GM21367 (cell line): ENCODE data around the gene BBS7.

Experiments used
- ATAC-seq: cut with Tn5 transposase; IDR thresholded peaks from one replicate; pipeline ENCODE4 v1.9.1; 2021; ENCODE audit not compliant: unreplicated experiment

Gene BBS7

DNA sequence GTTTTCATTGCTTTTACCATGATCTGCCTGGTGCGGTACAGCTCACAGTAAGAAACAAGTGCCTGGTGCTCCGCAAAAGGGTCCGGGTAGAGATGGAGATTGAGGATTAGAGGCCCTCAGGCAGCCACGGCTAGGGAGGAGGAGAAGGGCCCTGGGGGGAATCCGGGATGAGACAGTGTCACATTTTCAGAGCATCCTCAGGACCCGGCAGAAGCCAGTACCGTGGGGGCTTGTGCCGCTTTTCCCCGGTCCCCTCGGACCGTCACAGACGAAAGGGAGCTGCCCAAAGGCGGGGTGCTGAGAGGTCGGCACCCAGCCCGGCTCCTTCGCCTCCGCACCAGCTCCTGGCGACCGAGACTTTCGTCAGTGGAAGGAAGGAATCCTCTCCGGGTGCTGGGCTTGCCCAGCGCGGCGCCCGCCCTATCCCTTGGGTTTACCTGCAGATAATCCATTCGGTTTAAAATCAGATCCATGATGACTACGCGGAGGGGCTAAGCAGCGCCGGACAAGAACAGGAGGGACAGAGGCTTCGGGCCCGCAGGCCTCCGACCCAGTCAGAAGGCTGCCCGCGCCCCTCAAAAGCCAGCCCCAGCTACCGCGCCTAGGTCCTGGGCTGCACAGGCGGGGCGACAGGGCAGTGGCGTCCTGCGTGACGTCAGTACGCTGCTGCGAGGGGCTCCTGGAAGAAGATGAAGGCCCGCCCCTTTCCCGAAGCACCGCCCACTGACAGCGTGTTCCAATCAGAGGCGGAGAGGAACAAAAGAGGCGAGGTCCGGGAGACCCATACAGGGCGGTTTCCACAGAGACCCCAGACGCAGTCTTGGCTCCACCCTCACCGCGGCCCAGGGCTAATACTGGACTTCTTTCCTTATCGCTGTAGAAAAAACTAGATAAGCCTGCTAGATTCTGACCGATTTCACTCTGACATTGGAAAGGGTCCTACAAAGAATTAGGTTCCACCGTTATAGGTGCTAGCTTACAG lies at the start of gene BBS7:
Gene BBS7 (minus strand): TSS at position 634 of the 982 bp plus-strand sequence. CDS start 161 bp downstream, at position 473.
- ATAC-seq = peak; percentile 99

GRCh38 chr4:121913667-121914066 lies 43.4 kb upstream of the BBS7 start:
- ATAC-seq = no peak

DNA sequence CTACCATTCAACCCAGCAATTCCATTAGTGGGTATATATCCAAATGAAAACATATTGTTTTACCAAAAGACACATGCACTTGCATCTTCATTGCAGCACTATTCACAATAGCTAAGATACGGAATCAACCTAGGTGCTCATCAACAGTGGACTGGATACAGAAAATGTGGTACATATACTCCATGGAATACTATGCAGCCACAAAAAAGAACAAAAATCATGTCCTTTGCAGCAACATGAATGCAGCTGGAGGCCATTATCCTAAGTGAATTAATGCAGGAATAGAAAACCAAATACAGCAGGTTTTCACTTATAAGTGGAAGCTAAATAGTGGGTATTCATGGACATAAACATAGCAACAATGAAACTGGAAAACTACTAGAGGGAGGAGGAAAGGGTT lies 38.1 kb upstream of the BBS7 start:
- no peak for ATAC-seq

DNA sequence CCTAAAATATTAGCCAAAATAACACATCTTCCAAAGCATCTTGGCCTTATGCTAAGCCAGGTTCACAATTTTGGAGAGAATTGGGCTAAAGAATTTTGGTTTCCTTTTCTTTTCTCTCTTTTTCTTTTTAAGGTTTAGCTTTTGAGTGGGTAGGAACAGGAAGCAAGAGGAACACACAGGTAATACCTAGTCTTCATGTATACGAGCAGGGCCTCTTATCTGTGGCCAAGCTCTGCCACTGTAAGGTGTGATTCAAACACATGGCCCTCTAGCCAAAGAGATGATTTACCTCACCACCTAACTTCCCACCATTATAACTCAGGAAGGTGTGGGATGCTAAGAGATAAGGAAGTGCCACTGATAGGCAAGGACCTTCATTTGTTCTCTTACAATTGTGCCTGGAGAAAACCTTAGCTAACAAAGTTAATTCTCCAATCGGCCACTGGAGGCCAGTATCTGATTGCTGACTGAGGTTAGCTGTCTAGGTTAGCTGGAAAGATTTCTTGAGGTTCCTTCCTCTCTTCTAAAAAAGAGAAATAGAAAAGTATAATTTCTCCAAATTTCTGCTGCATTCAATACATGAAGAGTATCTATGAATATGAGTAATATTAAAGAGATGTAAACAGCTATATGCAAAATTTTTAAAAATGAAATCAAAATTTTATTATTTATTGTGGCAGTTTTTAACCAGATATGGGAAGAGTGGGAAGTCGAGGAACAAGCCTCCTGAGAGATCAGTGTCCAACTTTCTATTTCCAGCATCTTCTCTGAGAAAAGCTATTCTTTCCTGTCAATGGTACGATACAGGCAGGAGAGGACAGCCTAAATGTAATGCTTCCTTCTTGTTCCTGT lies 30.1 kb upstream of the BBS7 start:
- peak; percentile 88 for ATAC-seq

DNA sequence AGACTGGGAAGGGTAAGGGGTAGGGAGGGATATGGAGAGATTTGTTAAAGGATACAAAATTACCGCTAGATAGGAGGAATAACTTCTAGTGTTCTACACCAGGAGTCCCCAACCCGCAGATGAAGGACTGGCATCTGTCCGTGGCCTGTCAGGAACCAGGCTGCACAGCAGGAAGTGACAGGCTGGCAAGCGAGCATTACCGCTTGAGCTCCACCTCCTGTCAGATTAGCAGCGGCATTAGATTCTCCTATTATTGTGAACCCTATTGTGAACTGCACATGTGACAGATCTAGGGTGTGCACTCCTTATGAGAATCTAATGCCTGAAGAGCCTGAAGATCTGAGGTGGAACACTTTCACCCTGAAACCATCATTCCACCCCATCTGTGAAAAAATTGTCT lies 27.9 kb upstream of the BBS7 start:
- no peak for ATAC-seq

DNA sequence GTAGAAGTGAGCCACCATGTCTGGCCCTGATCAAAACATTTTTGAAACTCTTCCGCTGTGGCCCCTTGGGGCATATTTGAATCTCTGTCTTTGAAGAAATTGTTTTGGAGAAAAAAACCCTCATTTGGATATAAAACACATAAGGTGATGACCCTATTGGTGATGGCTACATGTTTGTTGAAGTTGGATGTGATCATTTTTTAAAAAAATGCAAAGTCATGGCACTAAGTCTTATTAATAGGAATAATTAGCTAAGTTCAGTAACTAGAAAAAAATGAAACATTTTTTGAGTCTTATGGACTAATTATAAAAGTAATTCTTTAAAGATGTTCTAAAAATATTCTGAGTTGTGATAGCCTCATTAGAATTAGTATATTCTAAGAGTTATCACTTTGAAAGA lies 17.9 kb upstream of the BBS7 start:
- ATAC-seq = no peak

GRCh38 chr4:121885115-121885514 lies 14.8 kb upstream of the BBS7 start:
- no peak for ATAC-seq

GRCh38 chr4:121881158-121881557 lies 10.9 kb upstream of the BBS7 start:
- ATAC-seq = no peak

GRCh38 chr4:121879135-121879534 lies 8.9 kb upstream of the BBS7 start:
- no peak for ATAC-seq

GRCh38 chr4:121877041-121877773 lies 6.9 kb upstream of the BBS7 start:
- ATAC-seq = no peak

DNA sequence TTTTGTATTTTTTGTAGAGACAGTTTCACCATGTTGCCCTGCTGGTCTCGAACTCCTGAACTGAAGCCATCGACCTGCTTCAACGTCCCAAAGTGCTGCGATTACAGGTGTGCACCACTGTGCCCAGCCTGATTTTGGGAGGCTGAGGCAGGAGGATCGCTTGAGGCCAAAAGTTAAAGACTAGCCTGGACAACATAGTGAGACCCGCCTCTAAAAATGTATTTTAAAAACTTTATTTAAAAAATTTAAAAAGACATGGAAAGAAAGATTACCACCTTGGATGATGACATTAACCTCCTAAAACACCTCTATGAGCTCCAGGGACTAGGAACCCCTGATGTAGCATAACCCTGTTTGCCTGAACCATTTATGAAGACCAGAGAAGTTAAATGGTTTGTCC lies 5.8 kb upstream of the BBS7 start:
- ATAC-seq = no peak

DNA sequence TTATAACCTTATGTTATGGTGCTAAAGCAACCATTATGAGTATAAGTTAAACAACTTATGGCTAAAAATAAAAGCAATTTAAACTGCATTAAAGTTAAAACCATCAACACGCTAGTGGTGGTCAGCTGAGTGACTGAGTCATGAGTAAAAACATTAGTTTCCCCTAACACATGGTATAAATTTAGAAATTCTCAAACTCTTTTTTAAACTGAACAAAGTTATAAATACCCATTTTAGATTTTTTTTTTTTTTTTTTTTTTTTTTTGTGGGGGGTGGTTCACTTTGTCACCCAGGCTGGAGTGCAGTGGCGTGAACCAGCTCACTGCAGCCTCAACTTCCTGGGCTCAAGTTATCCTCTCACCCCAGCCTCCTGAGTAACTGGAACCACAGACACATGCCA lies 5.4 kb upstream of the BBS7 start:
- no peak for ATAC-seq

DNA sequence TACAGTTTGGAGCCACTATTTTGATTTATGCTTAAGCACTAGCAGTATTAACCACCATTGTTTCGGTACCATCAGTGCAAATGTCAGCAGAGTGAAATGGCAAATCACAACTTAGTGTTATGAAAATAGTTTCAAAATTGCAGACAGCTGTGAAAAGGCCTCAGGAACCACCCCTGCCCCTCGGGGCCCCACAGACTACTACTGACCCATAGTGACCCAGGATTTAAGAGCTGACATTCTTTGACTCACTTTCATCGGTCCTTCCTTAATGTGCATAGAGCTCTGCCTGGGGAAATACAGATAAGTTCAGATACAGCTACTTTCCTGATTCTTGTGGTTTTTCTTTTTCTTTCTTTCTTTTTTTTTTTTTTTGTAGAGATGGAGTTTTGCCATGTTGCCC lies 3.3 kb upstream of the BBS7 start:
- ATAC-seq = no peak

GRCh38 chr4:121863799-121864198 lies 6.5 kb downstream of the BBS7 start:
- no peak for ATAC-seq

GRCh38 chr4:121861426-121861825 lies 8.8 kb downstream of the BBS7 start:
- no peak for ATAC-seq

DNA sequence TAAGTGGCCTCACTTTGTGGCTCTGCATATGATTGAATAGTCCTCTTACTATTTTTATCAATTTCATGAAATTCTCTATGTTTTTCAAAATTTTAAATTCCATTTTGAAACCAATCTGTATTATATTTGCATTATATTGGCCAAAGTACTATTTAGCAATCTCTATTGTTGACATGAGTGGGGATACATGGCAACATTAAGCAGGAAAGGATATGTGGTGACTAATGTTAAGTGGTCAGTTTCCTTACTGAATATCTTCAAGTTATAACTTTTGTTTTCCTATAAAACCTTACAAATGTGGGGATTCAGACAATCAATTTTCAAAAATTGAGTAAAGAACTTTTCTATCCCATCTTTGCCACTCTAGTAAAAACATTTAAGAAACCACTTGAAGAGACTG lies 10.2 kb downstream of the BBS7 start:
- no peak for ATAC-seq

DNA sequence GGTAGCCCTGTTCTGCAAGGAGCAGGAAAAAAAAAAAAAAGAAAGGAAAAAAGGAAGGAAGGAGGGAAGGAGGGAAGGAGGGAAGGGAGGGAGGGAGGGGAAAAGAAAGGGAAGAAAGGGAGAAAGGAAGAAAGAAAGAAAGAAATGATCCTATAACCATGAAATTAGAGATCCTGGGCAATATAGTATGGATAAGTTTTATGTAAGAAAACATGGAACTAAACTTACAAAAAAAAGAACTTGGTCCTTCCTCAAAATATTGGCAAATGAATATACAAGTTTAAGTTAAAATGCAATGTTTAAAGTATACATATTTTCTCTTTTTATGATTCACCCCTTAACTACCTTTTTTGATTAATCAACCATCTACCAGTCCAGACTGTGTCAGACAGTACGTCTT lies 18.9 kb downstream of the BBS7 start:
- ATAC-seq = no peak

- no peak for ATAC-seq
These were observed 23.6 kb downstream of the BBS7 start for GRCh38 chr4:121846662-121847061.

GRCh38 chr4:121842862-121843261 lies 27.4 kb downstream of the BBS7 start:
- ATAC-seq = no peak

DNA sequence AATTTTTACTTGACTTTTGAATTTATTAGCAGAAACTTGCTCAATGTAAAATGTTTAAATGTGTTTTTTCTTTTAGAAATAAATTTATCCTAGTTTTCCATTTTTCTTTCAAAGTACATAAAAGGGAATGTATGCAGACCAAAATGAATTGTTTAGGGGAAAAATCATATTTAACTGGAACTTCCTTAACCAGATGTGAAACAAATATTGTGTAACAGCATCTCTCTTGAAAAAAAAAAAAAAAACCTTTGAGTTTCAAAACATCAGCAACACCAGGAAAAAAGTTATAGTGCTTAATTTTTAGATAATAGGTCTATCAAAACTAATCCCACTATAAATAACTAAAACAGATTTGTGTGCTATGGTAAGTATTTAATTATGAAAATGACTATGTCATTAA lies 32.1 kb downstream of the BBS7 start:
- ATAC-seq = no peak

GRCh38 chr4:121829511-121829910 lies 40.8 kb downstream of the BBS7 start:
- no peak for ATAC-seq
